ENCODE measurements around the gene RANBP1.

RANBP1 gene

GRCh38 chr22:20167643-20168322 is 51.9 kb downstream of the RANBP1 start:
- no peak overlapping the region for H3K27ac ChIP-seq (ENCODE audit: low read length)
- no peak overlapping the region for H3K9ac ChIP-seq (ENCODE audit: low read length)
- H3K4me1 ChIP-seq (ENCODE audit: control insufficient read depth, low read depth, low read length), result no peaks in the 10 kb centered on the region
- no peak overlapping the region for H3K4me3 ChIP-seq (ENCODE audit: low read length)
- H3K9me3 ChIP-seq (ENCODE audit: control insufficient read depth, low read depth, low read length), result no peaks in the 10 kb centered on the region
- no peaks in the 10 kb centered on the region for H3K27me3 ChIP-seq (ENCODE audit: control insufficient read depth, insufficient read depth, low read length)
- no peaks in the 10 kb centered on the region for H3K36me3 ChIP-seq (ENCODE audit: control insufficient read depth, low read depth, low read length)

GRCh38 chr22:20169253-20169822 is 53.4 kb downstream of the RANBP1 start:
- no peaks in the 10 kb centered on the region for H3K9me3 ChIP-seq (ENCODE audit: control insufficient read depth, low read depth, low read length)
- H3K27me3 ChIP-seq (ENCODE audit: control insufficient read depth, insufficient read depth, low read length), result no peaks in the 10 kb centered on the region
- no peak overlapping the region for H3K27ac ChIP-seq (ENCODE audit: low read length)
- H3K4me3 ChIP-seq (ENCODE audit: low read length), result no peak overlapping the region
- no peaks in the 10 kb centered on the region for H3K36me3 ChIP-seq (ENCODE audit: control insufficient read depth, low read depth, low read length)
- H3K4me1 ChIP-seq (ENCODE audit: control insufficient read depth, low read depth, low read length), result no peaks in the 10 kb centered on the region
- H3K9ac ChIP-seq (ENCODE audit: low read length), result no peak overlapping the region

- no peaks in the 10 kb centered on the region for H3K9me3 ChIP-seq (ENCODE audit: control insufficient read depth, low read depth, low read length)
- H3K27me3 ChIP-seq (ENCODE audit: control insufficient read depth, insufficient read depth, low read length), result no peaks in the 10 kb centered on the region
- H3K36me3 ChIP-seq (ENCODE audit: control insufficient read depth, low read depth, low read length), result no peaks in the 10 kb centered on the region
- no peak overlapping the region for H3K27ac ChIP-seq (ENCODE audit: low read length)
- no peak overlapping the region for H3K9ac ChIP-seq (ENCODE audit: low read length)
- no peak overlapping the region for H3K4me3 ChIP-seq (ENCODE audit: low read length)
- peaks cover 2% of the 10 kb centered on the region for H3K4me1 ChIP-seq (ENCODE audit: control insufficient read depth, low read depth, low read length)
Measured at GRCh38 chr22:20170170-20170569, 54.3 kb downstream of the RANBP1 start.

GRCh38 chr22:20171288-20172140 is 55.6 kb downstream of the RANBP1 start:
- Histone ChIP-seq H3K4me1 (ENCODE audit: control insufficient read depth, low read depth, low read length) (peaks cover 4% of the 10 kb centered on the region), H3K27ac (ENCODE audit: low read length) (no peak overlapping the region), H3K9me3 (ENCODE audit: control insufficient read depth, low read depth, low read length) (no peaks in the 10 kb centered on the region), H3K36me3 (ENCODE audit: control insufficient read depth, low read depth, low read length) (no peaks in the 10 kb centered on the region), H3K9ac (ENCODE audit: low read length) (no peak overlapping the region), H3K27me3 (ENCODE audit: control insufficient read depth, insufficient read depth, low read length) (no peaks in the 10 kb centered on the region), H3K4me3 (ENCODE audit: low read length) (no peak overlapping the region)

- no peaks in the 10 kb centered on the region for H3K36me3 ChIP-seq (ENCODE audit: control insufficient read depth, low read depth, low read length)
- H3K27ac ChIP-seq (ENCODE audit: low read length), result no peak overlapping the region
- no peaks in the 10 kb centered on the region for H3K27me3 ChIP-seq (ENCODE audit: control insufficient read depth, insufficient read depth, low read length)
- peaks cover 4% of the 10 kb centered on the region for H3K4me1 ChIP-seq (ENCODE audit: control insufficient read depth, low read depth, low read length)
- no peak overlapping the region for H3K4me3 ChIP-seq (ENCODE audit: low read length)
- no peaks in the 10 kb centered on the region for H3K9me3 ChIP-seq (ENCODE audit: control insufficient read depth, low read depth, low read length)
- no peak overlapping the region for H3K9ac ChIP-seq (ENCODE audit: low read length)
Measured at GRCh38 chr22:20172141-20172613, 56.3 kb downstream of the RANBP1 start.

- Histone ChIP-seq H3K36me3 (ENCODE audit: control insufficient read depth, low read depth, low read length) (no peaks in the 10 kb centered on the region), H3K4me1 (ENCODE audit: control insufficient read depth, low read depth, low read length) (peaks cover 4% of the 10 kb centered on the region), H3K27ac (ENCODE audit: low read length) (no peak overlapping the region), H3K9ac (ENCODE audit: low read length) (no peak overlapping the region), H3K4me3 (ENCODE audit: low read length) (no peak overlapping the region), H3K9me3 (ENCODE audit: control insufficient read depth, low read depth, low read length) (no peaks in the 10 kb centered on the region), H3K27me3 (ENCODE audit: control insufficient read depth, insufficient read depth, low read length) (no peaks in the 10 kb centered on the region)
Measured at GRCh38 chr22:20173246-20173645, 57.3 kb downstream of the RANBP1 start.

GRCh38 chr22:20173772-20174171 is 57.9 kb downstream of the RANBP1 start:
- H3K9ac ChIP-seq (ENCODE audit: low read length), result no peak overlapping the region
- H3K4me1 ChIP-seq (ENCODE audit: control insufficient read depth, low read depth, low read length), result peaks cover 4% of the 10 kb centered on the region
- H3K27me3 ChIP-seq (ENCODE audit: control insufficient read depth, insufficient read depth, low read length), result no peaks in the 10 kb centered on the region
- H3K9me3 ChIP-seq (ENCODE audit: control insufficient read depth, low read depth, low read length), result no peaks in the 10 kb centered on the region
- no peaks in the 10 kb centered on the region for H3K36me3 ChIP-seq (ENCODE audit: control insufficient read depth, low read depth, low read length)
- no peak overlapping the region for H3K4me3 ChIP-seq (ENCODE audit: low read length)
- no peak overlapping the region for H3K27ac ChIP-seq (ENCODE audit: low read length)

- H3K9ac ChIP-seq (ENCODE audit: low read length), result no peak overlapping the region
- H3K27me3 ChIP-seq (ENCODE audit: control insufficient read depth, insufficient read depth, low read length), result no peaks in the 10 kb centered on the region
- H3K4me1 ChIP-seq (ENCODE audit: control insufficient read depth, low read depth, low read length), result peaks cover 4% of the 10 kb centered on the region
- no peak overlapping the region for H3K4me3 ChIP-seq (ENCODE audit: low read length)
- H3K36me3 ChIP-seq (ENCODE audit: control insufficient read depth, low read depth, low read length), result no peaks in the 10 kb centered on the region
- no peaks in the 10 kb centered on the region for H3K9me3 ChIP-seq (ENCODE audit: control insufficient read depth, low read depth, low read length)
- no peak overlapping the region for H3K27ac ChIP-seq (ENCODE audit: low read length)
Measured at GRCh38 chr22:20174785-20175596, 59.1 kb downstream of the RANBP1 start.

- no peak overlapping the region for H3K9ac ChIP-seq (ENCODE audit: low read length)
- no peaks in the 10 kb centered on the region for H3K9me3 ChIP-seq (ENCODE audit: control insufficient read depth, low read depth, low read length)
- no peak overlapping the region for H3K4me3 ChIP-seq (ENCODE audit: low read length)
- H3K36me3 ChIP-seq (ENCODE audit: control insufficient read depth, low read depth, low read length), result no peaks in the 10 kb centered on the region
- H3K27me3 ChIP-seq (ENCODE audit: control insufficient read depth, insufficient read depth, low read length), result no peaks in the 10 kb centered on the region
- H3K4me1 ChIP-seq (ENCODE audit: control insufficient read depth, low read depth, low read length), result peaks cover 4% of the 10 kb centered on the region
- no peak overlapping the region for H3K27ac ChIP-seq (ENCODE audit: low read length)
Measured at GRCh38 chr22:20175597-20175900, 59.6 kb downstream of the RANBP1 start.

GRCh38 chr22:20176421-20177085 is 60.6 kb downstream of the RANBP1 start:
- Histone ChIP-seq H3K27me3 (ENCODE audit: control insufficient read depth, insufficient read depth, low read length) (no peaks in the 10 kb centered on the region), H3K9me3 (ENCODE audit: control insufficient read depth, low read depth, low read length) (no peaks in the 10 kb centered on the region), H3K36me3 (ENCODE audit: control insufficient read depth, low read depth, low read length) (no peaks in the 10 kb centered on the region), H3K4me3 (ENCODE audit: low read length) (no peak overlapping the region), H3K9ac (ENCODE audit: low read length) (no peak overlapping the region), H3K27ac (ENCODE audit: low read length) (no peak overlapping the region), H3K4me1 (ENCODE audit: control insufficient read depth, low read depth, low read length) (peaks cover 4% of the 10 kb centered on the region)

All from iPS-18a (cell line).